Measurements from ENCODE around the gene GUCY1A2.

DNA sequence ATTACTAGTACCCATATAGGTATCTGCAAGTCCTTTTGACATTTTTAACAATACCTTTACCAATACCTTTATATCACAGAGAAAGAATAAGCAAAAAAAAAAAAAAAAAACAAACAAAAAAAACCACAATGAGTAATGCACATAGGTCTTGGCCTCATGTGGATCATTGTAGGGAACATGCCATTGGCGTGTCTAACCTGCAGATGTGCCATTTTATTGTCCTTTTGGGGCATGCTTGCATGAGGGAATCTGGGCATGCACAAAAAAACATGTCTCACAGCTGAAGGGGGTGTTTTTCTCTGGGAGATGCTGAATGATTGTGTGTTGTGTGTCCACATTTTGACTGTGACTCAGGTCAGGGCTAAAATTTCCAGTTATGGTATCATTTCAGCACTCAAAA, 361.6 kb downstream of the GUCY1A2 start:
- no peak for TF ChIP-seq EZH2 (IDR thresholded peaks at IDR 0.05; ENCODE audit: insufficient read depth, low read length)
- TF ChIP-seq, protein P1, sequence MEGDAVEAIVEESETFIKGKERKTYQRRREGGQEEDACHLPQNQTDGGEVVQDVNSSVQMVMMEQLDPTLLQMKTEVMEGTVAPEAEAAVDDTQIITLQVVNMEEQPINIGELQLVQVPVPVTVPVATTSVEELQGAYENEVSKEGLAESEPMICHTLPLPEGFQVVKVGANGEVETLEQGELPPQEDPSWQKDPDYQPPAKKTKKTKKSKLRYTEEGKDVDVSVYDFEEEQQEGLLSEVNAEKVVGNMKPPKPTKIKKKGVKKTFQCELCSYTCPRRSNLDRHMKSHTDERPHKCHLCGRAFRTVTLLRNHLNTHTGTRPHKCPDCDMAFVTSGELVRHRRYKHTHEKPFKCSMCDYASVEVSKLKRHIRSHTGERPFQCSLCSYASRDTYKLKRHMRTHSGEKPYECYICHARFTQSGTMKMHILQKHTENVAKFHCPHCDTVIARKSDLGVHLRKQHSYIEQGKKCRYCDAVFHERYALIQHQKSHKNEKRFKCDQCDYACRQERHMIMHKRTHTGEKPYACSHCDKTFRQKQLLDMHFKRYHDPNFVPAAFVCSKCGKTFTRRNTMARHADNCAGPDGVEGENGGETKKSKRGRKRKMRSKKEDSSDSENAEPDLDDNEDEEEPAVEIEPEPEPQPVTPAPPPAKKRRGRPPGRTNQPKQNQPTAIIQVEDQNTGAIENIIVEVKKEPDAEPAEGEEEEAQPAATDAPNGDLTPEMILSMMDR (IDR thresholded peaks at IDR 0.05; ENCODE audit: insufficient read depth, low read depth, low read length), result no peak

All from astrocyte (in vitro differentiated cells and primary cell).